GM08714 (cell line): ENCODE measurements around the gene SAMD11.

Source experiments
- H3K4me3 ChIP-seq: fragments of 200-500 bp; sonication (Bioruptor generic); 2 replicates; pipeline ENCODE4 v1.5.1; 2014; ENCODE audit warnings: mild to moderate bottlenecking, low read length, inconsistent platforms
- ZNF274 ChIP-seq: IDR thresholded peaks from 2 replicates; pipeline ENCODE4 v1.6.1; 2012; ENCODE audit warnings: mild to moderate bottlenecking, low read depth, low read length

The SAMD11 gene

DNA sequence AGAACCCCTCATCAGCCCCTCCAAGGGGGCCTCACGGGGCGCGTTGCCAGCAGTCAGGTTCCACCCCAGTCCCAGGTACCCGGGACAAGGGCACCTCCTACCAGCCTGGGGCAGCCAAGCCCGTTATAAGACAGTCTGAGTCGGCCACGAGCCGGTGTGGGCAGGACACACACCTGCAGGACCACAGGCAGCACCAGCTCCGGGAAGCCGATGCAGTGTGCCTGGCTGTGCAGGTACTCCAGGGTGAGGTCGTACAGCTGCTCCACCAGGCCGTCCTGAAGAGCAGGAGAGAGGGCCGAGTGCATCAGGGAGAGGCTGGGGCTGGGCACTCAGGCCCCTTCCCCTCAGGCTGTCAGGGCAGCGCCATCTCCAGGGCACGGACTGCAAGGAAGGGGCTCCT lies 24.2 kb downstream of the SAMD11 start:
- no peak for TF ChIP-seq ZNF274

DNA sequence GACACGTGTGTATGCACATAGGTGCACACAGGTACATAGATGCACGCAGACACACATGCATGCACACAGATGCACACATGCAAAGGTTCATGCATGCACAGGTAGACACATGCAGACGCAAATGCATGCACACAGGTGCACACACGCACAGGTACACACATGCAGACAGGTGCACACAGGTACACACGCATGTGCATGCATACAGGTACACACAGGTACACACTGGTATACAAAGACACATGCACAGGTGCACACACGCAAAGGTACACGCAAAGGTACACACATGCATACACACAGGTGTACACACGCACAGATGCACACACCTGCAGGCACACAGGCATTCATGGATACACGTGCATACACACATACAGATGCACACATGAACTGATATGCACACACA lies 26.5 kb downstream of the SAMD11 start:
- TF ChIP-seq ZNF274: no peak

More for the DNA sequence above, 24.2 kb downstream of the SAMD11 start:
- H3K4me3 ChIP-seq: no peak overlapping the region

DNA sequence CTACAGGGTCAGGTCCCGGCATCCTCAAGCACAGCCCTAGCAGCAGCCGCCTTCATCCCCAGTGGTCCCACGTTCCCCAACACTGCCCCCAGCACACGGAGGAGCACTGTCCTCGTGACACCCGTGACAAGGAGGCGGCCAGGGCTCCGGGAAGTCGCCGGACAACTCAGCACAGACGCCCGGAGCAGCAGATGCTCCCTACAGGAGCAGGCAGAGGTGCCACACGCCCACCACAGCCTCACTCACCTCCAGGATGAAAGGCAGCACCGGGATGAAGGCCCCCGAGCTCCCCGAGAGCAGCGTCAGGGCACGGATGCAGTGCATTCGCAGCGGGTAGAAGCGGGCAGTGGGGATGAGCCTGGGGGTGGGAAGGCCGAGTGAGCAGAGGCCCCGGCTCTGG lies 27.2 kb downstream of the SAMD11 start:
- no peak overlapping the region for H3K4me3 ChIP-seq
- no peak for TF ChIP-seq ZNF274

More for the DNA sequence above, 26.5 kb downstream of the SAMD11 start:
- no peak overlapping the region for H3K4me3 ChIP-seq

DNA sequence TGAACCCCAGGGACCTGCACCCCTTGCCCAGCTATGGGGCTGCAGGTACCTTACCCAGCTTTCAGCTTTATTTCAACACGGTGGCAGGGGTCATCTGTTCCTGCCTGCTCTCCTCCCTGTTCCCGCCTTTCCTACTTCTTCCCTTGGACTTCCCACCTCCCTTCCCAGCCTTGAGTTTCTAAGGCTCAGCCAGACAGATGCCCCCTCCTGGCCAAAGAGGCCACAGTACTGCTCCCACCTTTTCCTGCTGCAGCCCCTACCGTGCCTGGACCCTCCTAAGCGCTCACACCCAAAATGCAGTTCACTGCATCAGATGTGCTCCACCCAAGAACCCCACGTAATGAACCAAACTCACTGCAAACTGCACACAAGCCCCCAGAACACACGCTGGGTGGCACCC lies 27.6 kb downstream of the SAMD11 start:
- H3K4me3 ChIP-seq: no peak overlapping the region
- no peak for TF ChIP-seq ZNF274

DNA sequence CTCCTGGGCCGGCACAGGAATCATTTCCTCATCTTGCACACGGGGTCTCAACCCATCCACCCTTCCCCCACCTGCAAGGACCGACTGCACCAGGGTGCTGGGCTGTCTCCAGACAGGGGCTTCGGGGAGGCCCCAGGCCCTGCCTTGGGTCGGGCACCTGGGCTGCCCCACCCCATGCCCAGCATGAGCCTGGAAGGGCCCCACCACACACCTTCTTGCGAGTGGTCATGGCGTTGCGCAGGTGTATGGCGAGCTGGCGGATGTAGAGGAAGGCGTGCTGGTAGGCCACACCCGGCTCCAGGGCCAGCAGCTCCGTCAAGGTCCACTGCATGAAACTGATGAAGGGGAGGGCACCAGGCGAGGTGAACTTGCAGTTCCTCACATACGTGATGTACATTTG lies 28.5 kb downstream of the SAMD11 start:
- H3K4me3 ChIP-seq: no peak overlapping the region
- TF ChIP-seq ZNF274: no peak

DNA sequence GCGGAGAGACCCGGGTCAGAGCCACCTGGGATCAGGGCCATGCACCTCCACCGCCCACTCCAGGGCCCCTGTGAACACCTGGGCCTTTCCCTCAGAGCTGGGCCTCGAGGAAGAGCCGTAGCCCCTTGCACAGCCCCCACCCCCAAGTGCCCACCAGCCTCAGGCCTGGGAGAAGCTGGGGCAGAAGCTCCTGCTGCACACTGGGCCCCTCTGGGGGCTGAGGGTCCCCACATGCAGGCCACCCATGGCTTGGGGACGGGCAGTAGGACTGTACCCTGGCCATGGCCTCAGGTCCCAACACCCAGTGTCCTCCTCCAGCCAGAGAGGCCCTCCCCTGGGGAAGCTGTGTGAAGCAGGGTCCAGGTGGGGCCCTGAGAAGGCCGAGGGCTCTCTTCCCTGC lies 28.9 kb downstream of the SAMD11 start:
- no peak for TF ChIP-seq ZNF274
- no peak overlapping the region for H3K4me3 ChIP-seq

DNA sequence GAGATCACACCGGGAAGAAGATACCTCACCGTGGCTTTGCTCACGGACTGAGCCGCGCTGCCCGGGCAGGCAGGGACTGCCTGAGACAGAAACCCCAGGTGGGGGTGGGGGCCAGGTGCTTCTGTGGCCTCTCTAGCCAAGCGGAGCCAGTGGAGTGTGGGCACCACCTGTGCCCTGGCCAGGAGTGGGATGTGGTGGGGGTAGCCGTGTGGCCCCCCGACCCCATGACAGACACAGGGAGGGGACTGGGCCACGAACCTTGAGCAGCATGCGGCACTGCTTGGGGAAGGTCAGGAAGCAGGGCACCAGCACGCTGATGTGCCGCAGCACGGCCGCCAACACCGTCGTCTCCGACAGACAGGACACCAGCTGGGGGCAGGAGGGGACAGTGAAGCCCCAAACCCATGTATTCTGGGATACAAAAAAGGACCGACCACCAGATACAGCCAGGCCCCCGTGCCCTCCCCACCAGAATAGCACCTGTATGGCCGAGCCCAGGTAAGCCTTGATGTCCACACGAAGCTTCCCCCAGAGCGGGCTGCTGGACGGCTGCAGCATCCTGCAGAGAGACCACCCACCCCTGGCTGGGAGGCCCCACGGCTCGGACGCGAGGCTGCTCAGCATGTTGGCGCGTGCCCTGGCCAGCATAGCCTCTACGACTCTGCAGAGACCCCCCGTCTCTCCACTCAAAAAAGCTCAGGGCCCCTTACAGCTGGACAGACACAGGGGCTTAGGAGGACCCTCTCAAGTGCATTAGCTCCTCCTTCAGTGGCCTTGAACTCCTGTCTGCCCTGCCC lies 30.0 kb downstream of the SAMD11 start:
- no peak for TF ChIP-seq ZNF274
- no peak overlapping the region for H3K4me3 ChIP-seq

DNA sequence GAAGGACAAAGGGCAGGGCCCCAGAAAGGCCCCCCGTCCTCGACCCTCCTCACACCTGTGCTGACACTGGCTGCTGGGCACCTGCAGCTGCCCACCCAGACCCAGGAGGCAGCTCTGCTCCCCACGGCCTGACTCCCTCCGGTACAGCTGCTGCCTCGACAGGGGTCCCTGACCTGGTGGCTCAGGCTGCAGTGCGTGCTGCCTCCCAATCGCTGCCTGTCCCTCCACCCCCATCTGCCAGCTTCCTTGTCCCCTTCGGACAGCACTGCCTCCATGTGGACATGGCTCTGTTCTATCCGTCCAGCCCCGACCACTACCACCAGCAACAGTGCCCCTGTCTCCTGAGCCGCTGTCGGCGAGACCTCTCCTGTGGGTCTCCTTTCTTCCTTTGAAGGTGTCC lies 31.2 kb downstream of the SAMD11 start:
- H3K4me3 ChIP-seq: no peak overlapping the region
- TF ChIP-seq ZNF274: no peak

DNA sequence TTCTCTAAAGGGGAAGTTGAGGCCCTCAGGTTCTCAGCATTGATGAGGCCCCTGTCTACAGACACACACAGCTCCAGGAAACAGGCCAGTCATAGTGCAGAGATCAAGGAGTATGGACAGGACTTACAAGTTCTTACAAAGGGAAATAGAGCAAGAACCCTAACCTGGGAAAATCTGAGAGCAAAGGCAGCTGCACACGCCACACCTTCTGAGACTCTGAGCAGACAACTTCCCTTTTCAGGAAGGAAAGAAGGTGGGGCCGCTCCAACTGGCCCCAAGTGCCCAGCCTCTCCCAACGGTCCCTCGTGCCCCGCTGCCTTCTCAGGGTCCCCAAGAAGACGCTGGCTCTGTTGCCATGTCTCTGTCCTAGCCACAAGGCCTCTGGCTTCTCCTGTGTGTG lies 31.8 kb downstream of the SAMD11 start:
- H3K4me3 ChIP-seq: no peak overlapping the region
- no peak for TF ChIP-seq ZNF274

DNA sequence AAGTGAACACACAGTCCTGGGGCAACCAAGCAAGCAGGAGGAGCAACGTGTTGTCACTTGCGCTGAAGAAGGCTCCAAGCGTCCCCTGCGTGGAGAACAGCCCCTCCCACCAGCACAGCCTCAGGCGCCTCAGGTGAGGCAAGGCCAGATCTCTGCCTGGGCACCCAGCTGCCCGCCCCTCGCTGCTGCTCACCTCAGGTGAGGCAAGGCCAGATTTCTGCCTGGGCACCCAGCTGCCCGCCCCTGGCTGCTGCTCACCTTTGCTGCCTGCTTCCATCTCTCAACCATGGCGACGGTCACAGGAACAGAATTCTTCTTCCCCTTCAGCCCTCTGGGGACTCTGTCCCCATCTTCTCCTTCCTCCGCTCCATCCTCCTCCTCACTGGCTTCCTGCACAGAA lies 32.9 kb downstream of the SAMD11 start:
- TF ChIP-seq ZNF274: no peak
- no peak overlapping the region for H3K4me3 ChIP-seq

DNA sequence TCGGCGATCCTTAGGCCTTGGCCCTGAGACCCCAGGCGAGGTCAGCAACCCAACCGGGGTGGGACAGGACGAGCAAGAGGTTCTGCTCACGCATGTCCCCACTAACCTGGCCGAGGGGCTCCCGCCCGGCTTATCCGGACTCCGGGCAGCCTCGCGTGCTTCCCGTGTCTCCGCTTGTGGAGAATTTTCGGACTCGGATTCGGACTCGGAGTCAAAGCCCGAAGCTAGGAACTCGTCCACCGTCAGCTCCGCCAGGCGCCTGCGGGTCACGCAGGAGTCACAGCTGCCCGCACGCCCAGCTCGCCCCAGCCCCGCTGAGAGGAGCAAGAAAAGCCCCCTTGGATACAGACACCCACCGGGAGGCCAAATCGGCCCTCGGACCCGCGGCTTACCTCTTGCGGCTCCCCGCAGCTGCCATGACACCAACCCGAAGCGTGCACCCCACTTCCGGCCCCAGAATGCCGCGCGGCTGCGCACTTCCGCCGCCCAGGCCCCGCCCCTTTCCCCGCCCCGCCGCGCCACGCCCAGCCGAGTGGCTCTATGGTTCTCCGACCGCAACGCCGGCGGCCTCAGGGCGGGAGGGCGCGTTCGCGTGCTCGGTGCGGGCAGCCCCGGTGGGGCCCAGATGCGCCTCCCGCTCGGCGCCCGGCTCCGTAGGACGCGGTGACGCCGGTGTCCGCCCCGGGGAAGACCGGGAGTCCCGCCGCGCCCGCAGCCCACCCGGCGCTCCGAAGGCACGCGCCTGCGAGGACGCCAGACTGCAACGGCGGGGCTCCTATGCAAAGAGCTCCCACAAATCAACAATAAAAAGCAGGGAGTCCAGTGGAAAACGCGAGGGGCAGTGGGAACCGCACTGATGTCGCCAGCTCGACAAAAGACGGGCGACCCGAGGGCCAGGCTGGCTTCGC lies 35.4 kb downstream of the SAMD11 start, which contains the start of gene NOC2L:
NOC2L (minus strand) TSS at position 434 of the 908 bp plus-strand sequence; CDS start at position 418, 16 bp downstream.
- no peak for TF ChIP-seq ZNF274
- peak within 1 kb of the TSS; percentile 94 for H3K4me3 ChIP-seq

DNA sequence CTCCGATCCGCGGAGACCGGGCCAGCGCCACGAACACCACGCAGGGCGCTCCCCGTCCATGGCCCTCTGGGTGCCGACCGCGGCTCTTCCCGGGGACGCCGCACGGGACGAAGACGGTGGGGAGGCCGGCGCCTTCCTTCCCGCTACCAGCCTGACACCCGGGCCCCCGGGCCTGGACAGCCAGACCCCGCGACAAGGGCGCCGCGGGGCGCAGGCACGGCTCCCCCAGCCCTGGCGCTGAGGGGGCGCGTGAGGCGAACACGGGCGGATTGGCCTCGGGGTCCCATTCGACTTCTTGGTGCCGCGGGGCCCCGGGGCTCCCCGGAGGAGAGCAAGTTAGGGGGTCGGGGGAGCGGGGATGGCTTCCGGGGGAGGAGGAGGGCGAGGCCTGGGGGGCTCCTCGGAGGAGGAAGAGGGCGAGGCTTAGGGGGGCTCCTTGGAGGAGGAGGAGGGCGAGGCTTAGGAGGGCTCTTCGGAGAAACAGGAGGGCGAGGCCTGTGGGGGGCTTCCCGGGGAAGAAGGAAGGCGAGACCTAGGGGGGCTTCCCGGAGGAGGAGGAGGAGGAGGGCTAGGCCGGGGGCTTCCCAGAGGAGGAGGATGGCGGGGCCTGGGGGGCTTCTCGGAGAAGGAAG lies 36.1 kb downstream of the SAMD11 start:
- TF ChIP-seq ZNF274: no peak
- peak overlapping the region; percentile 70; the same call in 1 of the 2 replicates for H3K4me3 ChIP-seq

DNA sequence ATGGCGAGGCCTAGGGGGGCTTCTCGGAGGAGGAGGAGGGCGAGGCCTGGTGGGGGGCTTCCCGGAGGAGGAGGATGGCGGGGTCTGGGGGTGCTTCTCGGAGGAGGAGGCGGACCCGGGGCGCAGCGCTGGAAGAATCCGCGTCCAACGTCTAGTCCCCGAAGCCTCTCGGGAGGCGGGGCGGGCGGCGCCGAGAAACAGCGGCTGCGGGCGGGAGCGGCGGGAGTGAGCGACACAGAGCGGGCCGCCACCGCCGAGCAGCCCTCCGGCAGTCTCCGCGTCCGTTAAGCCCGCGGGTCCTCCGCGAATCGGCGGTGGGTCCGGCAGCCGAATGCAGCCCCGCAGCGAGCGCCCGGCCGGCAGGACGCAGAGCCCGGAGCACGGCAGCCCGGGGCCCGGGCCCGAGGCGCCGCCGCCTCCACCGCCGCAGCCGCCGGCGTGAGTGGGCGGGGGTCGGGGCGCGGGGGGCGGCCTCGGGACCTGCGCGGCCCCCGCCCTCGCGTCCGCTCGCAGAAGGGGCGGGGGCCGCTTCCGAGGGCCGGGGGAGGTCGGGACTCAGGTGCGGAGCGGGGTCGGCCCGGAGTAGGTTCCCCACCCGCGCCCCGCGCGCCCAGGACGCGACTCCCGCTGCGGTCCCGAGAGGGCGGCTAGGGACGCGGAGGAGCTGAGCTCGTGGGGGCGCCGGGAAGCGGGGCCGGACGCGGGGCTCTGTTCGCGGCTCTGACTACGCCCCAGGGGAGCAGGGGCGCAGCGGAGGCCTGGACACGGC lies 36.8 kb downstream of the SAMD11 start, which contains the start of gene KLHL17:
KLHL17 (plus strand) TSS at position 222 of the 769 bp plus-strand sequence; CDS start at position 332, 110 bp downstream.
- peak within 1 kb of the TSS; percentile 70 for H3K4me3 ChIP-seq
- TF ChIP-seq ZNF274: no peak
